OCI-LY3 (cell line): Measurements from ENCODE around the gene WDR59.

ENCODE experiments used
- EZH2phosphoT487 ChIP-seq: fragments of 200-600 bp; shearing (Covaris generic); IDR thresholded peaks from 2 replicates; pipeline ENCODE4 v1.6.1; 2018; ENCODE audit warnings: antibody characterized with exemption, mixed run types, low read depth
- TF ChIP-seq, protein P1 (sequence below): fragments of 200-600, 300-600 bp; sonication (generic); IDR thresholded peaks from 2 replicates; pipeline ENCODE4 v1.5.1; 2014; ENCODE audit warnings: antibody characterized with exemption, low read length, low read depth

DNA sequence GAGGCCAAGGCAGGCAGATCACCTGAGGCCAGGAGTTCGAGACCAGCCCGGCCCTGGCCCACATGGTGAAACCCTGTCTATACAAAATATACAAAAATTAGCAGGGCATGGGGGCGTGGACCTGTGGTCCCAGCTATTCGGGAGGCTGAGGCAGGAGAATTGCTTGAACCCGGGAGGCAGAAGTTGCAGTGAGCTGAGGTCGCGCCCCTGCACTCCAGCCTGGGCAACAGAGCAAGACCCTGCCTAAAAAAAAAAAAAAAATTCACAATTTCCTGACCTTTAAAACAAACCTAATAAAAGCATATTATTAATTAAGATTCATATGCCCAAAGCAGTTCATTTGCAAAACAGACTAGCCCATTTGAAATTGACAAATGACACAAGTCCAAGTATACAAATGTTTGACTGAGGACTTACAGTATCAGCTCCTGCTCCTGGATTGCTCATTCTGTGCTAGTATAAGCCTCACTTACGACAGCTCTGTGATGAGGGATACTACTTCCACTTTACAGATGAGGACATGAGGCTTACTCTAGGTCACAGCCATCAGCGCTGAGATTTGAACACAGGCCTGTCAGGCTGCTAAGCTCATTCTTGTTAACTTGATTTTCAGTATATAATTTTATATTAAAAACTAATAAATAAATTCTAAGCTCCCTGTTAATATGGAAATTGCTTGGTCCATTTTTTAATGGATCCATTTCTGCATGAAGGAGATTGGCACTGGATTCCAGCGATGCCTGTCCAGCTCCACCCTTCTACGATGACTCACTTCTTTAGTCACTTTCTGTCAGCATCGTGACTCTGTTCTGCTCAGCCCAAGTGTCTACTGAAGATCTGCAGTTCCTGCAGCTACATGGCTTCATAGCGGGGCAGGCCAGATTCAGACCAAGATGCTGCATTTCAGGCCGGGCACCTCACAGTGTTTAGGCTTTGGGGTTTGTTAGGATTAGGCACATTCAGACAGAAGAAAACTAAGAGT, 88.2 kb downstream of the WDR59 start:
- TF ChIP-seq, protein P1, sequence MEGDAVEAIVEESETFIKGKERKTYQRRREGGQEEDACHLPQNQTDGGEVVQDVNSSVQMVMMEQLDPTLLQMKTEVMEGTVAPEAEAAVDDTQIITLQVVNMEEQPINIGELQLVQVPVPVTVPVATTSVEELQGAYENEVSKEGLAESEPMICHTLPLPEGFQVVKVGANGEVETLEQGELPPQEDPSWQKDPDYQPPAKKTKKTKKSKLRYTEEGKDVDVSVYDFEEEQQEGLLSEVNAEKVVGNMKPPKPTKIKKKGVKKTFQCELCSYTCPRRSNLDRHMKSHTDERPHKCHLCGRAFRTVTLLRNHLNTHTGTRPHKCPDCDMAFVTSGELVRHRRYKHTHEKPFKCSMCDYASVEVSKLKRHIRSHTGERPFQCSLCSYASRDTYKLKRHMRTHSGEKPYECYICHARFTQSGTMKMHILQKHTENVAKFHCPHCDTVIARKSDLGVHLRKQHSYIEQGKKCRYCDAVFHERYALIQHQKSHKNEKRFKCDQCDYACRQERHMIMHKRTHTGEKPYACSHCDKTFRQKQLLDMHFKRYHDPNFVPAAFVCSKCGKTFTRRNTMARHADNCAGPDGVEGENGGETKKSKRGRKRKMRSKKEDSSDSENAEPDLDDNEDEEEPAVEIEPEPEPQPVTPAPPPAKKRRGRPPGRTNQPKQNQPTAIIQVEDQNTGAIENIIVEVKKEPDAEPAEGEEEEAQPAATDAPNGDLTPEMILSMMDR, result no peak
- TF ChIP-seq EZH2phosphoT487, result no peak
